Measurements from ENCODE around the gene PCID2. TPM values are rescaled to one million over a fixed set of nuclear protein-coding genes. Genes with fewer than 3 reads are reported as not detected.

Gene PCID2
- total and polyA plus RNA-seq, 2 donors, result 39.9 to 70.4 TPM

GRCh38 chr13:113150550-113151365 is 57.7 kb downstream of the PCID2 start:
- H3K4me1 ChIP-seq (ENCODE audit: insufficient read depth), result no peaks in the 10 kb centered on the region
- 90% methylated on average over 31 of the region's 31 CpGs for WGBS
- H3K27ac ChIP-seq (ENCODE audit: low read depth), result no peak overlapping the region
- DNase-seq (ENCODE audit: extremely low spot score), result no peak
- no peaks in the 10 kb centered on the region for H3K36me3 ChIP-seq (ENCODE audit: insufficient read depth)
- no peak overlapping the region for H3K4me3 ChIP-seq (ENCODE audit: low read depth, low read length)

GRCh38 chr13:113149711-113150549 is 58.5 kb downstream of the PCID2 start:
- no peaks in the 10 kb centered on the region for H3K36me3 ChIP-seq (ENCODE audit: insufficient read depth)
- H3K4me3 ChIP-seq (ENCODE audit: low read depth, low read length), result no peak overlapping the region
- H3K4me1 ChIP-seq (ENCODE audit: insufficient read depth), result no peaks in the 10 kb centered on the region
- no peak for DNase-seq (ENCODE audit: extremely low spot score)
- no peak overlapping the region for H3K27ac ChIP-seq (ENCODE audit: low read depth)
- WGBS, result 92% methylated on average over 26 of the region's 26 CpGs

DNA sequence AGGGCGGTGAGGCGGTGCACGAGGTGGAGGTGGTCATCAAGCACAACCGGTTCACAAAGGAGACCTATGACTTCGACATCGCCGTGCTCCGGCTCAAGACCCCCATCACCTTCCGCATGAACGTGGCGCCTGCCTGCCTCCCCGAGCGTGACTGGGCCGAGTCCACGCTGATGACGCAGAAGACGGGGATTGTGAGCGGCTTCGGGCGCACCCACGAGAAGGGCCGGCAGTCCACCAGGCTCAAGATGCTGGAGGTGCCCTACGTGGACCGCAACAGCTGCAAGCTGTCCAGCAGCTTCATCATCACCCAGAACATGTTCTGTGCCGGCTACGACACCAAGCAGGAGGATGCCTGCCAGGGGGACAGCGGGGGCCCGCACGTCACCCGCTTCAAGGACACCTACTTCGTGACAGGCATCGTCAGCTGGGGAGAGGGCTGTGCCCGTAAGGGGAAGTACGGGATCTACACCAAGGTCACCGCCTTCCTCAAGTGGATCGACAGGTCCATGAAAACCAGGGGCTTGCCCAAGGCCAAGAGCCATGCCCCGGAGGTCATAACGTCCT is 59.4 kb downstream of the PCID2 start:
- H3K4me1 ChIP-seq (ENCODE audit: insufficient read depth), result no peaks in the 10 kb centered on the region
- no peak overlapping the region for H3K4me3 ChIP-seq (ENCODE audit: low read depth, low read length)
- no peaks in the 10 kb centered on the region for H3K36me3 ChIP-seq (ENCODE audit: insufficient read depth)
- WGBS, result 94% methylated on average over 38 of the region's 38 CpGs
- DNase-seq (ENCODE audit: extremely low spot score), result no peak
- H3K27ac ChIP-seq (ENCODE audit: low read depth), result no peak overlapping the region

- no peak for DNase-seq (ENCODE audit: extremely low spot score)
- Histone ChIP-seq H3K4me1 (ENCODE audit: insufficient read depth) (no peaks in the 10 kb centered on the region), H3K36me3 (ENCODE audit: insufficient read depth) (no peaks in the 10 kb centered on the region), H3K27ac (ENCODE audit: low read depth) (no peak overlapping the region), H3K4me3 (ENCODE audit: low read depth, low read length) (no peak overlapping the region)
- WGBS, result 94% methylated on average over 13 of the region's 13 CpGs
These were observed 60.1 kb downstream of the PCID2 start for GRCh38 chr13:113148407-113148806.

- H3K4me3 ChIP-seq (ENCODE audit: low read depth, low read length), result no peak overlapping the region
- no peak overlapping the region for H3K27ac ChIP-seq (ENCODE audit: low read depth)
- WGBS, result 85% methylated on average over 8 of the region's 8 CpGs
- H3K4me1 ChIP-seq (ENCODE audit: insufficient read depth), result no peaks in the 10 kb centered on the region
- no peak for DNase-seq (ENCODE audit: extremely low spot score)
- H3K36me3 ChIP-seq (ENCODE audit: insufficient read depth), result no peaks in the 10 kb centered on the region
These were observed 61.3 kb downstream of the PCID2 start for GRCh38 chr13:113147206-113147605.

GRCh38 chr13:113146750-113147149 is 61.7 kb downstream of the PCID2 start:
- Histone ChIP-seq H3K27ac (ENCODE audit: low read depth) (no peak overlapping the region), H3K4me3 (ENCODE audit: low read depth, low read length) (no peak overlapping the region), H3K36me3 (ENCODE audit: insufficient read depth) (no peaks in the 10 kb centered on the region), H3K4me1 (ENCODE audit: insufficient read depth) (no peaks in the 10 kb centered on the region)
- DNase-seq (ENCODE audit: extremely low spot score), result no peak
- 85% methylated on average over 9 of the region's 9 CpGs for WGBS

GRCh38 chr13:113145911-113146598 is 62.4 kb downstream of the PCID2 start:
- no peak for DNase-seq (ENCODE audit: extremely low spot score)
- H3K36me3 ChIP-seq (ENCODE audit: insufficient read depth), result no peaks in the 10 kb centered on the region
- 89% methylated on average over 15 of the region's 15 CpGs for WGBS
- no peak overlapping the region for H3K27ac ChIP-seq (ENCODE audit: low read depth)
- H3K4me3 ChIP-seq (ENCODE audit: low read depth, low read length), result no peak overlapping the region
- H3K4me1 ChIP-seq (ENCODE audit: insufficient read depth), result no peaks in the 10 kb centered on the region

GRCh38 chr13:113145496-113145895 is 63.0 kb downstream of the PCID2 start:
- Histone ChIP-seq H3K27ac (ENCODE audit: low read depth) (no peak overlapping the region), H3K4me3 (ENCODE audit: low read depth, low read length) (no peak overlapping the region), H3K36me3 (ENCODE audit: insufficient read depth) (no peaks in the 10 kb centered on the region), H3K4me1 (ENCODE audit: insufficient read depth) (no peaks in the 10 kb centered on the region)
- DNase-seq (ENCODE audit: extremely low spot score), result no peak
- WGBS, result 85% methylated on average over 12 of the region's 12 CpGs

- Histone ChIP-seq H3K36me3 (ENCODE audit: insufficient read depth) (no peaks in the 10 kb centered on the region), H3K27ac (ENCODE audit: low read depth) (no peak overlapping the region), H3K4me1 (ENCODE audit: insufficient read depth) (no peaks in the 10 kb centered on the region), H3K4me3 (ENCODE audit: low read depth, low read length) (no peak overlapping the region)
- no peak for DNase-seq (ENCODE audit: extremely low spot score)
- 87% methylated on average over 12 of the region's 12 CpGs for WGBS
These were observed 64.2 kb downstream of the PCID2 start for GRCh38 chr13:113144255-113144629.

GRCh38 chr13:113143466-113144254 is 64.8 kb downstream of the PCID2 start:
- Histone ChIP-seq H3K4me1 (ENCODE audit: insufficient read depth) (no peaks in the 10 kb centered on the region), H3K27ac (ENCODE audit: low read depth) (no peak overlapping the region), H3K36me3 (ENCODE audit: insufficient read depth) (no peaks in the 10 kb centered on the region), H3K4me3 (ENCODE audit: low read depth, low read length) (no peak overlapping the region)
- 86% methylated on average over 39 of the region's 39 CpGs for WGBS
- DNase-seq (ENCODE audit: extremely low spot score), result no peak

- WGBS, result 73% methylated on average over 7 of the region's 7 CpGs
- DNase-seq (ENCODE audit: extremely low spot score), result no peak
- H3K36me3 ChIP-seq (ENCODE audit: insufficient read depth), result no peaks in the 10 kb centered on the region
- no peaks in the 10 kb centered on the region for H3K4me1 ChIP-seq (ENCODE audit: insufficient read depth)
- H3K27ac ChIP-seq (ENCODE audit: low read depth), result no peak overlapping the region
- H3K4me3 ChIP-seq (ENCODE audit: low read depth, low read length), result no peak overlapping the region
These were observed 65.6 kb downstream of the PCID2 start for GRCh38 chr13:113142876-113143275.

GRCh38 chr13:113141601-113141970 is 66.9 kb downstream of the PCID2 start:
- DNase-seq (ENCODE audit: extremely low spot score), result no peak
- no peaks in the 10 kb centered on the region for H3K4me1 ChIP-seq (ENCODE audit: insufficient read depth)
- no peaks in the 10 kb centered on the region for H3K36me3 ChIP-seq (ENCODE audit: insufficient read depth)
- no peak overlapping the region for H3K4me3 ChIP-seq (ENCODE audit: low read depth, low read length)
- 94% methylated on average over 18 of the region's 18 CpGs for WGBS
- H3K27ac ChIP-seq (ENCODE audit: low read depth), result no peak overlapping the region

All from urinary bladder (tissue), 4 donors.